Uterus (tissue), 2 donors: Measurements from ENCODE around the gene DCDC2.

ENCODE experiments used
- POLR2A ChIP-seq, 2 donors: fragments of 450-650 bp; IDR thresholded peaks; one replicate each; pipeline ENCODE4 v1.6.1; 2016; ENCODE audit warnings: antibody characterized with exemption in 2 of 2, mild to moderate bottlenecking in 1 of 2, moderate library complexity in 1 of 2
- TF ChIP-seq, protein P1 (sequence below), 4 experiments: fragments of 200-600 bp in 2 of 4; fragments of 450-650 bp in 2 of 4; sonication (generic) in 2 of 4; IDR thresholded peaks; one replicate each; pipeline ENCODE4 v1.5.1; 2016 to 2019; ENCODE audit warnings: antibody characterized with exemption in 4 of 4, mild to moderate bottlenecking in 2 of 4, moderate library complexity in 1 of 4

GRCh38 chr6:24125980-24126379, 231.9 kb downstream of the DCDC2 start, which contains the start of gene NRSN1:
- TF ChIP-seq, protein P1, sequence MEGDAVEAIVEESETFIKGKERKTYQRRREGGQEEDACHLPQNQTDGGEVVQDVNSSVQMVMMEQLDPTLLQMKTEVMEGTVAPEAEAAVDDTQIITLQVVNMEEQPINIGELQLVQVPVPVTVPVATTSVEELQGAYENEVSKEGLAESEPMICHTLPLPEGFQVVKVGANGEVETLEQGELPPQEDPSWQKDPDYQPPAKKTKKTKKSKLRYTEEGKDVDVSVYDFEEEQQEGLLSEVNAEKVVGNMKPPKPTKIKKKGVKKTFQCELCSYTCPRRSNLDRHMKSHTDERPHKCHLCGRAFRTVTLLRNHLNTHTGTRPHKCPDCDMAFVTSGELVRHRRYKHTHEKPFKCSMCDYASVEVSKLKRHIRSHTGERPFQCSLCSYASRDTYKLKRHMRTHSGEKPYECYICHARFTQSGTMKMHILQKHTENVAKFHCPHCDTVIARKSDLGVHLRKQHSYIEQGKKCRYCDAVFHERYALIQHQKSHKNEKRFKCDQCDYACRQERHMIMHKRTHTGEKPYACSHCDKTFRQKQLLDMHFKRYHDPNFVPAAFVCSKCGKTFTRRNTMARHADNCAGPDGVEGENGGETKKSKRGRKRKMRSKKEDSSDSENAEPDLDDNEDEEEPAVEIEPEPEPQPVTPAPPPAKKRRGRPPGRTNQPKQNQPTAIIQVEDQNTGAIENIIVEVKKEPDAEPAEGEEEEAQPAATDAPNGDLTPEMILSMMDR (IDR thresholded peaks at IDR 0.05) = no peak
- no peak for TF ChIP-seq POLR2A (IDR thresholded peaks at IDR 0.05)
